Activated CD4-positive, alpha-beta T cell treated with anti-CD3 and anti-CD28 coated beads for 48 hours (primary cell): ENCODE measurements around the gene KLK10.

Experiments
- DNase-seq: peaks from one replicate; pipeline ENCODE4 v3.0.0-alpha.2; 2020

The KLK10 gene

DNA sequence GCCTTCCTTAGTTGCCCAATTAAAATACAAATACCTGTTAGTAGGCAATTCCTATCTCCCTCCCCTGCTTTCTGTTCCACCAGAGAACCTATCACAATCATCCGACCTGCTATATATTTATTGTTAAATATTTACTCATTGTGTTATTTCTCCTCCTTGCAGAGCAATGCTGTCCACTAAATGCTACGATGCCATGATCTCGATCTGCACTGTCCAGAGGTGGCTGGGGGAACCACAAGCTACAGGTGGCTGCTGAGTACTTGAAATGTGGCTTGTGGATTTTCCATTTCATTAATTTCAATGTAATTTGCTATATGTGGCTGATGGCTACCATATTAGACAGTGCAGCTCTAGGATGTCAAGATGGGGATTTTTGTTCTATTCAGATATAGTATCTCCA, 55.2 kb downstream of the KLK10 start:
- no peak for DNase-seq

DNA sequence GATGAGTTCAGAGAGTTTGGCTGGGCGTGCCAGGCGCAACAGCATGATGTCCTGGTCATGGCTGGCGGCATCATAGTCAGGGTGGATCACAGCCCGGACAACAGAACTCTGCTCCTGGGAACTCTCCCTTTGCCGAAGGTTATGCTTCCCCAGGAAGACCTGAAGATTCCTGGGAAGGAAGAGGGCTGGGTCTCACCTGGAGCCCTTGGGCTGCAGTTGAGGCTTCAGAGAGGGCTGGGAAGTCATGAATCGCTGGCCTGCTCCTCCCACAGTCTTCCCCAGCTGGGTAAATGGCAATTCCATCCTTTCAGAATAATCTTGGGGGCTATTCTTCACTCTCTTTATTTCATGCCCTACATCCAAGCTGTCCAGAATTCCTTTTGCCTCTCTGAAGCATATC, 56.1 kb downstream of the KLK10 start:
- no peak for DNase-seq
